Measurements from ENCODE around the gene RCBTB2.

Gene RCBTB2

GRCh38 chr13:48506092-48506701, 26.7 kb downstream of the RCBTB2 start:
- Histone ChIP-seq H3K79me2 (ENCODE audit: insufficient read depth, low read length) (peaks cover 5% of the 10 kb centered on the region; the same call in 1 of the 2 replicates), H3K9me3 (ENCODE audit: insufficient read depth, low read depth, low read length) (no peaks in the 10 kb centered on the region), H3K27me3 (ENCODE audit: insufficient read depth, low read length, poor library complexity, severe bottlenecking) (no peaks in the 10 kb centered on the region), H3K4me2 (ENCODE audit: low read depth, low read length, poor library complexity, severe bottlenecking) (peak overlapping the region; percentile 73), H3F3A (ENCODE audit: low read depth) (peaks cover 9% of the 10 kb centered on the region), H3K4me3 (ENCODE audit: low read length, poor library complexity, severe bottlenecking) (peak overlapping the region; percentile 54), H3K9me2 (replicated peaks; ENCODE audit: low read depth, low read length) (no peaks in the 10 kb centered on the region), H4K20me1 (ENCODE audit: insufficient read depth, low read length, poor library complexity, severe bottlenecking) (no peaks in the 10 kb centered on the region), H2AFZ (ENCODE audit: low read length) (no peak overlapping the region), H3K9ac (ENCODE audit: low read depth, low read length, poor library complexity, severe bottlenecking) (no peak overlapping the region), H3K4me1 (ENCODE audit: insufficient read depth, low read length, poor library complexity, severe bottlenecking) (peaks cover 87% of the 10 kb centered on the region), H3K36me3 (ENCODE audit: insufficient read depth, low read length) (no peaks in the 10 kb centered on the region)
- TF ChIP-seq EZH2phosphoT487 (IDR thresholded peaks at IDR 0.05; ENCODE audit: borderline replicate concordance), result no peak
- TF ChIP-seq, protein P1, sequence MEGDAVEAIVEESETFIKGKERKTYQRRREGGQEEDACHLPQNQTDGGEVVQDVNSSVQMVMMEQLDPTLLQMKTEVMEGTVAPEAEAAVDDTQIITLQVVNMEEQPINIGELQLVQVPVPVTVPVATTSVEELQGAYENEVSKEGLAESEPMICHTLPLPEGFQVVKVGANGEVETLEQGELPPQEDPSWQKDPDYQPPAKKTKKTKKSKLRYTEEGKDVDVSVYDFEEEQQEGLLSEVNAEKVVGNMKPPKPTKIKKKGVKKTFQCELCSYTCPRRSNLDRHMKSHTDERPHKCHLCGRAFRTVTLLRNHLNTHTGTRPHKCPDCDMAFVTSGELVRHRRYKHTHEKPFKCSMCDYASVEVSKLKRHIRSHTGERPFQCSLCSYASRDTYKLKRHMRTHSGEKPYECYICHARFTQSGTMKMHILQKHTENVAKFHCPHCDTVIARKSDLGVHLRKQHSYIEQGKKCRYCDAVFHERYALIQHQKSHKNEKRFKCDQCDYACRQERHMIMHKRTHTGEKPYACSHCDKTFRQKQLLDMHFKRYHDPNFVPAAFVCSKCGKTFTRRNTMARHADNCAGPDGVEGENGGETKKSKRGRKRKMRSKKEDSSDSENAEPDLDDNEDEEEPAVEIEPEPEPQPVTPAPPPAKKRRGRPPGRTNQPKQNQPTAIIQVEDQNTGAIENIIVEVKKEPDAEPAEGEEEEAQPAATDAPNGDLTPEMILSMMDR (conservative IDR thresholded peaks at IDR 0.05; ENCODE audit: low read length), result no peak

DNA sequence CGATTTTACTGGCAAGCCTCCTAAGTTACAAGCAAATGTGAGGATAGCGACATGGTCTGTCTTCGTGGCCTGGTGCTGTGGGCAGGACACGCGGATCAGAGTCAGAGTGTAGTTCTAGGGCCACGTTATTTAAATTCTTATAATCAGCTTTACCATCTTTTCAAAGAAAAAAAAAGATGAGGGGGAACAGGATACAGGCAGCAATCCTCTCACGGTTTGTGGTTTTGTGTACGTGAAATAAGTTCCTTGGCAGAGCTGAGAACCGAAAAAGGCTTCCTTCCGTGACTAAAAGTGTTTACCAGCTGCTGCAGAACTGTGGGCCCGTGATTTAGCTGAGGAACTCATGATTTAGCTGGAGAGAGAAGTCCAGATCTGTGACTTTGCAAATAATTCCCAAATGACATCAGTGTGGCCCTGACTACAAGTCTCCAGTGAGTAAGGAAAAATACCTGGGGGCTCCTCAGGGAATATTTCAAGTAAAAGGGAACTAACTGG, 27.2 kb downstream of the RCBTB2 start:
- Histone ChIP-seq H3K36me3 (ENCODE audit: insufficient read depth, low read length) (no peaks in the 10 kb centered on the region), H3K9me3 (ENCODE audit: insufficient read depth, low read depth, low read length) (no peaks in the 10 kb centered on the region), H3F3A (ENCODE audit: low read depth) (peaks cover 9% of the 10 kb centered on the region), H2AFZ (ENCODE audit: low read length) (no peak overlapping the region), H3K4me1 (ENCODE audit: insufficient read depth, low read length, poor library complexity, severe bottlenecking) (peaks cover 90% of the 10 kb centered on the region), H3K9ac (ENCODE audit: low read depth, low read length, poor library complexity, severe bottlenecking) (peak overlapping the region; percentile 56), H4K20me1 (ENCODE audit: insufficient read depth, low read length, poor library complexity, severe bottlenecking) (no peaks in the 10 kb centered on the region), H3K4me3 (ENCODE audit: low read length, poor library complexity, severe bottlenecking) (peak overlapping the region; percentile 54), H3K79me2 (ENCODE audit: insufficient read depth, low read length) (peaks cover 5% of the 10 kb centered on the region; the same call in 1 of the 2 replicates), H3K9me2 (replicated peaks; ENCODE audit: low read depth, low read length) (no peaks in the 10 kb centered on the region), H3K27me3 (ENCODE audit: insufficient read depth, low read length, poor library complexity, severe bottlenecking) (no peaks in the 10 kb centered on the region), H3K4me2 (ENCODE audit: low read depth, low read length, poor library complexity, severe bottlenecking) (peak overlapping the region; percentile 73)
- TF ChIP-seq EZH2phosphoT487 (IDR thresholded peaks at IDR 0.05; ENCODE audit: borderline replicate concordance), result no peak; the same call in 1 of the 2 replicates
- TF ChIP-seq, protein P1 (conservative IDR thresholded peaks at IDR 0.05; ENCODE audit: low read length), result no peak

DNA sequence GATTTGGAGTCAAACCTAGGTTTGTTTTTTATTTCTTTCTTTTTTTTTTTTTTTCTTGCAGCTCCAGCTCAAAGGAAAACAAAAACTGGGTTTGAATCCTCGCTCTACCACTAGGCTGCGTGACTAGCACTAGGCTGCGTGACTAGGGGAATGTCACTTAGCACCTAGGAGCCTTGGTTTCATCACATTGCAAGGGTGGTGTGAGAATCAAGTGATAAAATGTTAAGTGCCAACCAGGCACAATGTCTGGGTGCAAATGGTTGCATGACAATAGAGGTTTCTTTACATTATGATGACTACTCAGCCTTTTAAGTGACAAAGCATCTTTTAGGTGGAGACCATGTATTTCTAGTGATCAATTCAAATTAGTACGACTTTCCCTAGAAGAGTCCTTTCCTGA, 27.9 kb downstream of the RCBTB2 start:
- peak overlapping the region; percentile 56 for H3K9ac ChIP-seq (ENCODE audit: low read depth, low read length, poor library complexity, severe bottlenecking)

More for the DNA sequence above, 27.9 kb downstream of the RCBTB2 start:
- H3K4me3 ChIP-seq (ENCODE audit: low read length, poor library complexity, severe bottlenecking), result peak overlapping the region; percentile 19
- H3K36me3 ChIP-seq (ENCODE audit: insufficient read depth, low read length), result no peaks in the 10 kb centered on the region
- TF ChIP-seq, protein P1 (conservative IDR thresholded peaks at IDR 0.05; ENCODE audit: low read length), result peak; percentile 41
- no peak for TF ChIP-seq EZH2phosphoT487 (IDR thresholded peaks at IDR 0.05; ENCODE audit: borderline replicate concordance)
- H3K27me3 ChIP-seq (ENCODE audit: insufficient read depth, low read length, poor library complexity, severe bottlenecking), result no peaks in the 10 kb centered on the region
- no peak overlapping the region for H2AFZ ChIP-seq (ENCODE audit: low read length)
- H3F3A ChIP-seq (ENCODE audit: low read depth), result peaks cover 9% of the 10 kb centered on the region
- H3K79me2 ChIP-seq (ENCODE audit: insufficient read depth, low read length), result peaks cover 5% of the 10 kb centered on the region; the same call in 1 of the 2 replicates
- H3K9me2 ChIP-seq (replicated peaks; ENCODE audit: low read depth, low read length), result no peaks in the 10 kb centered on the region
- H4K20me1 ChIP-seq (ENCODE audit: insufficient read depth, low read length, poor library complexity, severe bottlenecking), result no peaks in the 10 kb centered on the region
- H3K9me3 ChIP-seq (ENCODE audit: insufficient read depth, low read depth, low read length), result no peaks in the 10 kb centered on the region
- peaks cover 87% of the 10 kb centered on the region for H3K4me1 ChIP-seq (ENCODE audit: insufficient read depth, low read length, poor library complexity, severe bottlenecking)
- peak overlapping the region; percentile 61 for H3K4me2 ChIP-seq (ENCODE audit: low read depth, low read length, poor library complexity, severe bottlenecking)

Measured in Loucy (cell line).